HG03432 (cell line): ENCODE measurements around the gene ADAM22.
"Not testable (repeated sequence)": the region's sequence is repeated elsewhere in the genome, so short reads cannot be mapped to it uniquely, and the experiment has no call there.

Experiments used
- ATAC-seq: cut with Tn5 transposase; IDR thresholded peaks from one replicate; pipeline ENCODE4 v1.9.1; 2021; ENCODE audit warnings: mild to moderate bottlenecking, moderate library complexity; ENCODE audit not compliant: unreplicated experiment

Gene ADAM22, protein sequence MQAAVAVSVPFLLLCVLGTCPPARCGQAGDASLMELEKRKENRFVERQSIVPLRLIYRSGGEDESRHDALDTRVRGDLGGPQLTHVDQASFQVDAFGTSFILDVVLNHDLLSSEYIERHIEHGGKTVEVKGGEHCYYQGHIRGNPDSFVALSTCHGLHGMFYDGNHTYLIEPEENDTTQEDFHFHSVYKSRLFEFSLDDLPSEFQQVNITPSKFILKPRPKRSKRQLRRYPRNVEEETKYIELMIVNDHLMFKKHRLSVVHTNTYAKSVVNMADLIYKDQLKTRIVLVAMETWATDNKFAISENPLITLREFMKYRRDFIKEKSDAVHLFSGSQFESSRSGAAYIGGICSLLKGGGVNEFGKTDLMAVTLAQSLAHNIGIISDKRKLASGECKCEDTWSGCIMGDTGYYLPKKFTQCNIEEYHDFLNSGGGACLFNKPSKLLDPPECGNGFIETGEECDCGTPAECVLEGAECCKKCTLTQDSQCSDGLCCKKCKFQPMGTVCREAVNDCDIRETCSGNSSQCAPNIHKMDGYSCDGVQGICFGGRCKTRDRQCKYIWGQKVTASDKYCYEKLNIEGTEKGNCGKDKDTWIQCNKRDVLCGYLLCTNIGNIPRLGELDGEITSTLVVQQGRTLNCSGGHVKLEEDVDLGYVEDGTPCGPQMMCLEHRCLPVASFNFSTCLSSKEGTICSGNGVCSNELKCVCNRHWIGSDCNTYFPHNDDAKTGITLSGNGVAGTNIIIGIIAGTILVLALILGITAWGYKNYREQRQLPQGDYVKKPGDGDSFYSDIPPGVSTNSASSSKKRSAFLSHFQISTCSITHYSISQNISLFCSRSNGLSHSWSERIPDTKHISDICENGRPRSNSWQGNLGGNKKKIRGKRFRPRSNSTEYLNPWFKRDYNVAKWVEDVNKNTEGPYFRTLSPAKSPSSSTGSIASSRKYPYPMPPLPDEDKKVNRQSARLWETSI

DNA sequence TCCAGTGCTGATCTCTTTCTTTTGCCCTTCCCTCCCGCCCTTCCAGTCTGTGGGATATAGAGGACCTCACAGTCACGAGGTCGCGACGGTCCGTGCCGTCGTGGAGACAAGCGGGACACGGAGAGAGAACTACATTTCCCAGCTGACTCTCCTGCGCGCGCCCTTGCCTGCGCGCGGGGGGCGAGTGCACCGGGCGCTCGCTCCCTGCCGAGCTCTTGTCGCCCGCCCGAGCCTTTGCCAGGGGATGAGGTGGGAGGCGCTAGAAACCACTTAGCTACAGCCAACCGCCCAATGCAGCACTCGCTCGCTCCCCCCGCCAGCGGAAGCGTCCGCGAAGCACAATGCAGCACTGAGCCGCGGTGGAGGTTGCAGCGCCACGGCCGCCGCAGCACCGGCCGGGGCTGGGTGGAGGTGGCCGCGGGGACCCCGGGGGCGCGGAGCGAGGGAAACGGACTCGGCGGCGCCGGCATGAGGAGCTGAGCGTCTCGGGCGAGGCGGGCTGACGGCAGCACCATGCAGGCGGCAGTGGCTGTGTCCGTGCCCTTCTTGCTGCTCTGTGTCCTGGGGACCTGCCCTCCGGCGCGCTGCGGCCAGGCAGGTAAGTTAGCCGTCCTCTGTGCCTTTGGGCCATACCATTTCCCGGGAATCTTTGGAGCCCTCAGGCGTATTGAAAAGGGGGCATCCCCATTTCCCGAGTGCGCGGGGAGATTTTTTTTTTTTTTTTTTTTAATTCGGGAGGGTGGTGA lies at the start of gene ADAM22:
TSS of gene ADAM22 (plus strand) at position 299 of the 746 bp plus-strand sequence. CDS start at position 514, 215 bp downstream.
- ATAC-seq, result peak; percentile 98

DNA sequence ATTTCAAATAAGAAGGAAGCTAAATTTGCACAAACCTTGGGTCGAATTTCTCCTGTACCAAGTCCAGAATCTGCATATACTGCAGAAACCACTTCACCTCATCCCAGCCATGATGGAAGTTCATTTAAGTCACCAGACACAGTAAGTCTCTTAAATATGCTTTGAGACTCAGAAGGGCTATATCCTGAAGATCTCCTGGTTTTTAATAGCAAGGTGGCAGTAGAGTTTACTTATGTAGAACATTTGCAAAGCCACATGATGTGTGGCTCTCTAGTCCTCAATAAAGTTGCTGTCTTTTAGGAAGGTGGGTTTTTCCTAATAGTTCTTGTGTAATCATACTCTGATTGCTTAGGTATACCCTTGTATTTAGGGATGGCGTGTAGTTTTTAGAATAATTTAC lies 49.0 kb upstream of the ADAM22 start:
- ATAC-seq, result no peak

DNA sequence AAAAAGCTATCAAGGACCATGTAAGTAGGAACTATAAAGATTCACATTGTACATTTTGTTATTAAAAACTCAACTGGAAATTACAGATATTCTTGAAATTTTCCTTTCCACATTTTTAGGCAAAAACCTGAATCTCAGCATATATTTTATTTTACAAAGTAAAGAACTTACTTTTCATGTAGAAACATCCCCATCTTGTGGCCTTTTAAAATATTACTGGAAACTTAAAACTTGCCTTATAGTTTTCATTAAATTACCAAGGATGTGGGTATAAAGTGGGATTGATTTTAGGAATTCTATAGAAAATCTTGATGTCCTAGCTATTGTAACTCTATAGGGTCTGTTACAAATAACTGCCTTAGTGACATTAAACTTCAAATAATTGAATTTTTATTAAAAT lies 47.2 kb upstream of the ADAM22 start:
- ATAC-seq, result no peak

DNA sequence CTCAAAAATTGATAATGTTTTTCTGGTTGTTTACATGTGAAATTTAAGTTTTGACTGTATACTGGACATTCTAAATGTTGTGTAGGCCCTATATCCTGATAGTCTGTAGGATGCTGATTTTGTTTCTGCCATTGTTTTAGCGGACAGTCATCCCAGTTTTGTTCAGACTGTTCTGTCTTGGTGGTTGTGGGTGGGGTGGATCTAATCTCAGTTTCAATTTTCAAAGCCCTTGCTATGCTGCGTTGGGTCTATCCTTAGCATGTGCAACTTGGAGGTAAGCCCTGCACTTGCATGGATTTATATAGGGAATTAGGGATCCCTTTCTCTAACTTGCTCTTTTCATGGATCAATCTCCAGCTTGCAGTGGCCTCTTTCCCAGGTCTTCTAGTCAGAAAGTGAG lies 38.7 kb upstream of the ADAM22 start:
- ATAC-seq, result no peak

DNA sequence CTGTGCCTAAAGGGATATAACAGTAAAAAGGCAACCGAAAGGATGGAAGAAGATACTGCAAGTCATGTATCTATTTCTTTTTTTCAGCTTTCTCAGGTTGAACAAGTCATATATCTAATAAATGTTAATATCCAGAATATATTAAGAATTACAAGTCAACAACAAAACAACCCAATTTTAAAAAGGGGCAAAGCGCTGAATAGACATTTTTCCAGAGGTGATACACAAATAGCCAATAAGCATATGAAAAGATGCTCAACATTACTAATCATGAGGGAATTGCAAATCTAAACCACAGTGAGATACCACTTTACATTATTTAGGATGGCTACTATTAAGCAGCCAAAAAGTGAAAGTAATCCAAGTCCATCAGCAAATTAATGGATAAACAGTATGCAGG lies 34.8 kb upstream of the ADAM22 start:
- ATAC-seq, result no peak

DNA sequence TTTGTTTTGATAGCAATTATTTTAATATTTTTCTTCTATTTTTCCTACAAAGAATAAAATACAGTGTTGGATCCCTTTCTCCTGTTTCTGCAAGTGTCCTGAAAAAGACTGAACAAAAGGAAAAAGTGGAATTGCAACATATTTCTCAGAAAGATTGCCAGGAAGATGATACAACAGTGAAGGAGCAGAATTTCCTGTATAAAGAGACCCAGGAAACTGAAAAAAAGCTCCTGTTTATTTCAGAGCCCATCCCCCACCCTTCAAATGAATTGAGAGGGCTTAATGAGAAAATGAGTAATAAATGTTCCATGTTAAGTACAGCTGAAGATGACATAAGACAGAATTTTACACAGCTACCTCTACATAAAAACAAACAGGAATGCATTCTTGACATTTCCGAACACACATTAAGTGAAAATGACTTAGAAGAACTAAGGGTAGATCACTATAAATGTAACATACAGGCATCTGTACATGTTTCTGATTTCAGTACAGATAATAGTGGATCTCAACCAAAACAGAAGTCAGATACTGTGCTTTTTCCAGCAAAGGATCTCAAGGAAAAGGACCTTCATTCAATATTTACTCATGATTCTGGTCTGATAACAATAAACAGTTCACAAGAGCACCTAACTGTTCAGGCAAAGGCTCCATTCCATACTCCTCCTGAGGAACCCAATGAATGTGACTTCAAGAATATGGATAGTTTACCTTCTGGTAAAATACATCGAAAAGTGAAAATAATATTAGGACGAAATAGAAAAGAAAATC lies 26.7 kb upstream of the ADAM22 start:
- not testable (repeated sequence) for ATAC-seq

DNA sequence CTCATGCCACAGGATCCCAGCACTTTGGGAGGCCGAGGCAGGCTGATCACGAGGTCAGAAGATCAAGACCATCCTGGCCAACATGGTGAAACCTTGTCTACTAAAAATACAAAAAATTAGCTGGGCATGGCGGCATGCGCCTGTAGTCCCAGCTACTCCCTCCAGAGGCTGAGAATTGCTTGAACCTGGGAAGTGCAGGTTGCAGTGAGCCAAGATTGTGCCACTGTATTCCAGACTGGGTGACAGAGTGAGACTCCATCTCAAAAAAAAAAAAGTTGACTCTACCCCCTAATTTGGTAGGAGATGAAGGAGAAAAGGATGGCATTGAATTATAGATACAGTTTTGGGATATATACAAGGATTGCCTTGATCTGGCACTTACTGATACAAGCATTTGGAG lies 25.2 kb upstream of the ADAM22 start:
- ATAC-seq, result not testable (repeated sequence)

DNA sequence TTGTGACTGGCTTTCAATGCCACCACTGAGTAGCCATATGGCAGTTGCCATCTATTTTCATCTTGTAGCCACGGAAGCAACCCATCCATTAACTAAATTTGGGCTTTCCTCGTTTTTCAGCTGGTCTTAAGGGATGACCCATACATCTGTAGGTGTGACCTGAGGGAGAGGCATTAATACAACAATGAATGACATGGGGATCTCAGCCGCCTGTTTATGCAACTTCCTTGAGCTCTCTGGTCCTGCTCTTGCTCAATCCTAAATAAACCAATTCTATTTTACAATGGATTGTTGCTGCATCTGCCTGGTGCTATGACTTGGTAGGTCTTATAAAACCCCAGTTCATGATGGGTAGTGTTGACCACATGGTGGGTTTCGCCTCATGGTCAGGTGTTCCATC lies 21.9 kb upstream of the ADAM22 start:
- ATAC-seq, result no peak

DNA sequence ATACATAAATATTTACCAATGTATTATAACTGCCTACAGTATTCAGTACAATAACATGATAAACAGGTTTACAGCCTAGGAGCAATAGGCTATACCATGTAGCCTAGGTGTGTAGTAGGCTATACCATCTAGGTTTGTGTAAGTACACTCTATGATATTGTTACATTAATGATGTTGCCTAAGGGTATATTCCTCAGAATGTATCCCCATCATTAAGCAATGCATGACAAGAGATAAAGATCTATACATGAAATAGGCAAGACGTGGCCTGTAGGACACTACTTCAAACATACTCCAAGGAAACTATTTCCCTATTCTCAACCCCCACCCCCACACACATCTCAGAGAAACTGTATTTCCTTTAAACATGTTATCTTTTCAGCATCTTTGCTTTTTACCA lies 15.3 kb upstream of the ADAM22 start:
- no peak for ATAC-seq

DNA sequence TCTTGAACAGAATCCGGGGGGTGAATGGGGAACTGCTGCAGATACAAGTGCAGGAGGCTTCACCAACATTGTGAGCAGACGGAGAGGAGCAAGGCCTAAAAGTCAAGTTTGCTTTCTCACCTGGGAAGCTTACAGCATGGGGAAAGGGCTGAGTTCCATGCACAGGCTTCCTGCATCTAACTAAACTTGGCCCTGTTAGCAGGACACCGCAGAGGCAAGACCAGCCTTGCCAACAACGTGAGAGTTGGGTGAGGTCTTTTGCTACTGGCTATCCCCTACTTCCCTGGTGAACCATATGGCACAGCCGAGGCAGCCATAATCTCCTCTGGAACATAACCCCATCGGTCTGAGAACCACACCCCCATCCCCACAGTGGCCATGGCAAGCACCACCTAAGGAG lies 14.2 kb upstream of the ADAM22 start:
- no peak for ATAC-seq

DNA sequence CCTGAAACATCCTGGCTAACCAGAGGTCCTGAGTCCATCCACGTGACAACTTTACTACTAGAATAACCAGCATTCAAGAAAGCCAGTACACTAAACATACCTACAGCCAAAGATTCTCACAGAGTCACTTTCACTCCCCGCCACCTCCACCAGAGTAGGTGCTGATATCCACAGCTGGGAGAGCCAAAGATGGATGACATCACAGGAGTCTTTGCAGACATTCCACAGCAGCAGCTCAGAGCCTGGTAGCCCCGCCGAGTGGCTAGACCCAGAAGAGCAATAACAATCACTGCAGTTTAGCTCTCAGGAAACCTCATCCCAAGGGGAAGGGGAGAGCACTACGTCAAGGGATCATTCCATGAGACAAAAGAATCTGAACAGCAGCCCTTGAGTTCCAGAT lies 13.5 kb upstream of the ADAM22 start:
- ATAC-seq, result no peak

DNA sequence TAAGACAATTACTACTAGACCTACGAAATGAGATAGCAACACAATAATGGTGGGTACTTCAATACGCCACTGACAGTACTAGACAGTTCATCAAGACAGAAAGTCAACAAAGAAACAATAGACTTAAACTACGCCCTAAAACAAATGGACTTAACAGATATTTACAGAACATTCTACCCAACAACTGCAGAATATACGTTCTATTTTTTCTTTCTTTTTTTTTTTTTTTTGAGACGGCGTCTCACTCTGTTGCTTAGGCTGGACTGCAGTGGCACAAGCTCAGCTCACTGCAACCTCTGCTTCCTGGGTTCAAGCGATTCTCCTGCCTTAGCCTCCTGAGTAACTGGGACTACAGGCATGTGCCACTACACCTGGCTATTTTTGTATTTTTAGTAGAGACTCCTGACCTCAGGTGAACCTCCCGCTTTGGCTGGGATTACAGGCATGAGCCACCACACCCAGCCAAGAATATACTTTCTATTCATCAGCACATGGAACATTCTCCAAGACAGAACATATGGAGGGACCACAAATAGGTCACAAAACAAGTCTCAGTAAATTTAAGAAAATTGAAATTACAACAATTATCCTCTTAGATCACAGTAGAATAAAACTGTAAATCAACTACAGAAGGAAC lies 11.2 kb upstream of the ADAM22 start:
- not testable (repeated sequence) for ATAC-seq

DNA sequence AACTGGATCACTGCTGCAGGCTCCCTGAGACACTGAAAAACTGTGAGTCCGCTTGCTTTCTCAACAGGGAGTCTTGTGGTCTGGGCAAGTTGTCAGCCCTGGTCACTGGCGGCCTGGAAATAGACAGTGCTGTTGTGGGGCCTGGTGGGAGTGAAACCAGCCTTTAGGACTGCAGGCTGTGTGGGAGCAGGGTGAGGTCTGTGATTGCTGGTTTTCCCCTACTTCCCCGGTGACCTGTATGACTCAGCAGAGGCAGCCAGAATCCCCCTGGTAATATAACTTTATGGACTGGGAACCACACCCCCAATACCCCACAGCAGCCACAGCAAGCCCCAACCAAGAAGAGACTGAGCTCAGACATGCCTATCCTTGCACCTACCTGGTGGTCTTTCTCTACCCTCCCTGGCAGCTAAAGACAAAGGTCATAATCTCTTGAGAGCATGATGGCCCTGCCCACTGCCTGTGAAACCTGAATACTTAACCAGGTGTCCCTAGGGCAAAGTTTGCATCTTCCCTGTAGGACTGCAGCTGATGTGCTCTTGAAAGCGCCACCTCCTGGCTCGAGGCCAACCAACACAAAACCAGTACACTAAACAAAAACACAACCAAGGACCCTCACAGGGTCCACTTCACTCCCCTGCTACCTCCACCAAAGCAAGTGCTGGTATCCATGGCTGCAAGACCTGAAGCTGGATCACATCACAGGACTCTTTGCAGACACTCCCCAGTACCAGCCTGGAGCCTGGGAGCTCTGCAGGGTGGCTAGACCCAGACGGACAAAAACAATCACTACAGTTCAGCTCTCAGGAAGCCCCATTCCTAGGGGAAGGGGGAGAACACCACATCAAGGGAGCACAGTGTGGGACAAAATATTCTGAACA lies 7.2 kb upstream of the ADAM22 start:
- ATAC-seq, result peak; percentile 98

DNA sequence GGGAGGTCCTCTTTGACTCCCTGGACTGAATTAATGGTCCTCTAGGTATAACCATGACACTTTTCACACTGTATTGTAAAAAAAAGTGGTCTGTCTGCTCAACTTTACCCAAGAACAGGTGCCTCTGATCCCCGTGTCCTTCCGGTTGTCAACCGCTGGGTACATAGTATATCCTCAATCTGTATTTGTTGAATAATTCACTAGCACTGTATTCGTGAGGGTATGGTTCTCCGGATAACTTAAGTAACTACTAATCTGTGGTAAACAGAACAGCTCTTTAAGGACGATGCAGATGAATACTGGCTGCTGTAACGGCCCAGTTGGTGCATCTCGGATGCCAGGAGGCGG lies 472 bp upstream of the ADAM22 start:
- peak; percentile 16 for ATAC-seq

DNA sequence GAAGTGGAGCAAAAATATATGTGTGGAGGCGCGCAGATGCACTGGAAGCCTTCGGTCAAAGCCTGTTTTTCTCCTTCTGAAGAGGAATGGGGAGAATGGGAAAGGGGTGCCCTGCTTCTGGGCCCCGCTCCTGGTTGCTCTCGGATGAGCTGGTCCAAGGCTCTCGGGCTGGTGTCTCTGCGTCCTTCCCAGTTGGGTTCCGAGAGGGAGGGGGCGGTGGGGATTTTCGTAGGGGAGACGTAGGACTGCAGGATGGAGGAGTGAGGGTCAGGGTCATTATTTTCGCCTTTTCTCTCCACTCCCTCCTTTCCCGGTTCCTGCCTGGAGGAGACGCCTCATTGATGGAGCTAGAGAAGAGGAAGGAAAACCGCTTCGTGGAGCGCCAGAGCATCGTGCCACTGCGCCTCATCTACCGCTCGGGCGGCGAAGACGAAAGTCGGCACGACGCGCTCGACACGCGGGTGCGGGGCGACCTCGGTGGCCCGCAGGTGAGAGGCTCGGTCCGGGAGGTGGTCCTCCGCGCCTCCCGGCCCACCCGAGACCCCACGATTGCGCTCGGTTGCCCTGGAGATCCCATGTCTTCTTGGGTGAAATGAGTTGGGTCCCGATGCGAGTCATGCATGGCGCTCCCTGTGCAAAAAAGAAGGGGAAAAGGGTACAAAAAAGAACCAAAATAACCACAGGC lies 790 bp downstream of the ADAM22 start:
- ATAC-seq, result peak; percentile 5

DNA sequence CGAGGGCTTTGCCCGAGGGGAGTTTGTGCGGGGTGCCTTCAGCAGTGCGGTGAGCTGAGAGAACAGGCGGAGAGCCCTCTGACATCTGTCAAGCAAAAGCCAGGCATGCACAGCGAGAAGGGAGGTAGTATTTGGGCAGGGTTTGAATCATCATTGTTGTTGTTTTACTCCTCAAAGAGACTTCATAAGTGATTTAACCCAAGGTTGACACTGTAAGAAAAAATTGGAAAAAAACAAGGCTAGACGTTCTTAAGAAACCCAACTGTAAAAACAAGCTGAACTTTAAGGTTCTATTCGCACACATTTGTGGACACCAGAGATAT lies 1.3 kb downstream of the ADAM22 start:
- ATAC-seq, result no peak

DNA sequence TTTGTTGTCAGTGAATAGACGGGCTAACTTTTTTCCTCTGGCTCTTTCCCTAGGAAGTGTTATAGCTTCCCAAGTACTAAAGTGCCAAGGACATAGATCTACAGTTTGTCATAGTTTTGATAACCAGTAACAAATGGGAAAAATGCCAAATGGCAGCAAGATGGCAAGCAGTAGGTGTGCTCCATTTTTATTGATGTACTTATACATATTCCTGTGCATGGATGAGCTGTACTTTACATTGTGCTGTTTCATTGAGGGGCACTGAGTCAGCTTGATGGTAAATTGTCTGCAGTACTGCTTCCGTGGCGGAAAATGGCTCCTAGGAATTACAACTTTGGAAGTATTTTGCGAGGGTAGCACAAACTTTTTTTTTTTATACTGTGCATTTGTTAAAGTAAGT lies 7.1 kb downstream of the ADAM22 start:
- ATAC-seq, result no peak

DNA sequence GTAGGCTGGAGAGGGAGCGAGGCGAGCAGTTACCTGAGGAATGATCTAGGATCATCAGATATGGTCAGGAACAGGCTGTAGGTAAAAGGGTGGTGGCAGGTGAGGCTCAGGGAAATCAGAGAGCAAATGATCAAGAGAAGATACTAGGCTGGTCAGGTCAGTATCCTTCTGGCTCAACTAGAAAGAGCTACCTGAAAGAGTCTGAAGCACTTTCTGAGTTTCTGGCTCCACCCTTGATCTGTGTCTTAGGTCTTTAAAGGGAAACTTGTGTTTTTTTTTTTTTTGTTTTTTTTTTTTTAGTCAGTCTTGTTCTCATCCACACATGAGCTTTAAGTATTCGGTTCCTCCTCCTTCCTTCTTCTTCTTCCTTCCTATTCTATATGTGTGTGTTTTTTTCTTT lies 10.5 kb downstream of the ADAM22 start:
- peak; percentile 51 for ATAC-seq

DNA sequence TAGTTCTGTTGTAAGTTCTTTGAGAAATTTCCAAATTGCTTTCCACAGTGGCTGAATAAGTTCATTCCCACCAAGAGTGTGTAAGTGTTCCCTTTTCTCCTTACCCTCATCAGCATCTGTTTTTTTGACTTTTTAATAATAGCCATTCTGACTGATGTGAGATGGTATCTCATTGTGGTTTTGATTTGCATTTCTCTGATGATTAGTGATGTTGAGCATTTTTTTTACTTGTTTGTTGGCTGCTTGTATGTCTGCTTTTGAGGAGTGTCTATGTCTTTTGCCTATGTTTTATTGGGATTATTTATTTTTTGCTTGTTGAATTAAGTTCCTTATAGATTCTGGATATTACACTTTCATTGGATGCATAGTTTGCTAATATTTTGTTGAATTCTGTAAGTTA lies 11.9 kb downstream of the ADAM22 start:
- not testable (repeated sequence) for ATAC-seq
